Measurements from ENCODE around the gene CENPI. TPM values are rescaled to one million over a fixed set of nuclear protein-coding genes. Genes with fewer than 3 reads are reported as not detected.

The CENPI gene
- total RNA-seq, 2 donors from 2014 or later: 0.26 TPM; not detected in 1

GRCh38 chrX:101057093-101057714 lies 40.8 kb upstream of the CENPI start:
- no peak overlapping the region for H3K4me3 ChIP-seq
- DNase-seq (no peak), ATAC-seq (no peak)
- no peaks in the 10 kb centered on the region for H3K36me3 ChIP-seq (replicated peaks in 1 of 2; ENCODE audit: insufficient read depth in 1 of 2, low read depth in 2 of 2)
- no peak overlapping the region for H3K27ac ChIP-seq
- no peak for TF ChIP-seq POLR2A (IDR thresholded peaks at IDR 0.05)
- TF ChIP-seq, protein P1, sequence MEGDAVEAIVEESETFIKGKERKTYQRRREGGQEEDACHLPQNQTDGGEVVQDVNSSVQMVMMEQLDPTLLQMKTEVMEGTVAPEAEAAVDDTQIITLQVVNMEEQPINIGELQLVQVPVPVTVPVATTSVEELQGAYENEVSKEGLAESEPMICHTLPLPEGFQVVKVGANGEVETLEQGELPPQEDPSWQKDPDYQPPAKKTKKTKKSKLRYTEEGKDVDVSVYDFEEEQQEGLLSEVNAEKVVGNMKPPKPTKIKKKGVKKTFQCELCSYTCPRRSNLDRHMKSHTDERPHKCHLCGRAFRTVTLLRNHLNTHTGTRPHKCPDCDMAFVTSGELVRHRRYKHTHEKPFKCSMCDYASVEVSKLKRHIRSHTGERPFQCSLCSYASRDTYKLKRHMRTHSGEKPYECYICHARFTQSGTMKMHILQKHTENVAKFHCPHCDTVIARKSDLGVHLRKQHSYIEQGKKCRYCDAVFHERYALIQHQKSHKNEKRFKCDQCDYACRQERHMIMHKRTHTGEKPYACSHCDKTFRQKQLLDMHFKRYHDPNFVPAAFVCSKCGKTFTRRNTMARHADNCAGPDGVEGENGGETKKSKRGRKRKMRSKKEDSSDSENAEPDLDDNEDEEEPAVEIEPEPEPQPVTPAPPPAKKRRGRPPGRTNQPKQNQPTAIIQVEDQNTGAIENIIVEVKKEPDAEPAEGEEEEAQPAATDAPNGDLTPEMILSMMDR (IDR thresholded peaks at IDR 0.05): no peak
- WGBS, 2 donors: 66 to 71% methylated on average over 2 to 3 of the region's 3 CpGs
- H3K27me3 ChIP-seq: no peaks in the 10 kb centered on the region
- no peaks in the 10 kb centered on the region for H3K9me3 ChIP-seq
- intact Hi-C loops (cut with DNase I): no loop called here
- H3K4me1 ChIP-seq: no peaks in the 10 kb centered on the region

DNA sequence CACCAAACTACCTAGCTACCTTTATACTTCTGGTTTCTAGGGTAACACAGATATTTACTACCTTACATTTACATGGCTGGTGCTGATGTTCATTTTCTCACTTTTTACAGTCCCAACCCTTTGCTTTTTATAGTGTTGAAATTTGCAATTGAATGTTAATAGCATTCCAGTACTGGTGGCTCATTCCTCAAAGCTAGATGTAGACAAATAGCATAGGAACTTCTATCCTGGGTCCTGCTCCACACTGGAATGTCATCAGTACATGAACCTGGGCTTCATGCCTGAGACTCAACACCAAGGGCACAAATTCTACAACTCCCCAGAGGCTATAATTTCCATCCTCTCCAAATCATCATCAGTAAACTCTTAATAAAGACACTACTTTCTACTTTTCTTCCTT lies 35.8 kb upstream of the CENPI start:
- Histone ChIP-seq H3K4me1 (no peaks in the 10 kb centered on the region), H3K9me3 (no peaks in the 10 kb centered on the region), H3K4me3 (no peak overlapping the region), H3K36me3 (replicated peaks in 1 of 2; ENCODE audit: insufficient read depth in 1 of 2, low read depth in 2 of 2) (no peaks in the 10 kb centered on the region), H3K27ac (no peak overlapping the region), H3K27me3 (no peaks in the 10 kb centered on the region)
- no peak for DNase-seq
- ATAC-seq: no peak
- intact Hi-C loops (cut with DNase I): no loop called here
- no peak for TF ChIP-seq POLR2A (IDR thresholded peaks at IDR 0.05)
- TF ChIP-seq, protein P1 (IDR thresholded peaks at IDR 0.05): no peak

GRCh38 chrX:101071582-101071981 lies 26.4 kb upstream of the CENPI start:
- no peak for ATAC-seq
- Histone ChIP-seq H3K9me3 (no peaks in the 10 kb centered on the region), H3K36me3 (replicated peaks in 1 of 2; ENCODE audit: insufficient read depth in 1 of 2, low read depth in 2 of 2) (no peaks in the 10 kb centered on the region), H3K27ac (no peak overlapping the region), H3K4me3 (no peak overlapping the region), H3K27me3 (no peaks in the 10 kb centered on the region), H3K4me1 (no peaks in the 10 kb centered on the region)
- intact Hi-C loops (cut with DNase I): no loop called here
- no peak for TF ChIP-seq POLR2A (IDR thresholded peaks at IDR 0.05)
- TF ChIP-seq, protein P1 (IDR thresholded peaks at IDR 0.05): no peak
- 28 to 32% methylated on average over 3 of the region's 3 CpGs for WGBS, 2 donors
- DNase-seq: no peak

- H3K27ac ChIP-seq: no peak within 1 kb of the TSS
- TF ChIP-seq, protein P1 (IDR thresholded peaks at IDR 0.05): no peak
- TF ChIP-seq POLR2A (IDR thresholded peaks at IDR 0.05): no peak
These were observed 19.0 kb upstream of the CENPI start, which contains the start of gene TMEM35A for GRCh38 chrX:101078716-101079598. TMEM35A (plus strand) TSS chrX:101078879; CDS start chrX:101079003, 124 bp downstream.

More at GRCh38 chrX:101078716-101079598, 19.0 kb upstream of the CENPI start, which contains the start of gene TMEM35A:
- no peak for ATAC-seq
- 1 to 5% methylated on average over 10 to 21 of the region's 23 CpGs for WGBS, 2 donors
- Histone ChIP-seq H3K4me1 (no peaks in the 10 kb centered on the region), H3K36me3 (replicated peaks in 1 of 2; ENCODE audit: insufficient read depth in 1 of 2, low read depth in 2 of 2) (no peaks in the 10 kb centered on the region), H3K27me3 (no peaks in the 10 kb centered on the region), H3K4me3 (no peak within 1 kb of the TSS), H3K9me3 (no peaks in the 10 kb centered on the region)
- no peak for DNase-seq
- intact Hi-C loops (cut with DNase I): no loop called here

Measured in body of pancreas (tissue), 4 donors.